PC-3 (cell line): ENCODE data around the gene ATP8A2.

ENCODE experiments used
- EZH2 ChIP-seq: fragments of 300-600 bp; sonication (generic); IDR thresholded peaks from one replicate; pipeline ENCODE4 v1.6.1; 2017; ENCODE audit warnings: antibody characterized with exemption, mild to moderate bottlenecking, low read length; ENCODE audit not compliant: unreplicated experiment
- EZH2phosphoT487 ChIP-seq: fragments of 300-600 bp; sonication (generic); IDR thresholded peaks from 2 replicates; pipeline ENCODE4 v1.6.1; 2018; ENCODE audit warnings: mild to moderate bottlenecking, antibody characterized with exemption, low read length, borderline replicate concordance
- TF ChIP-seq, protein P1 (sequence below): fragments of 300-600 bp; sonication (generic); conservative IDR thresholded peaks from 2 replicates; pipeline ENCODE4 v1.5.1; 2017; ENCODE audit warnings: antibody characterized with exemption, low read depth, mild to moderate bottlenecking, low read length

- TF ChIP-seq, protein P1, sequence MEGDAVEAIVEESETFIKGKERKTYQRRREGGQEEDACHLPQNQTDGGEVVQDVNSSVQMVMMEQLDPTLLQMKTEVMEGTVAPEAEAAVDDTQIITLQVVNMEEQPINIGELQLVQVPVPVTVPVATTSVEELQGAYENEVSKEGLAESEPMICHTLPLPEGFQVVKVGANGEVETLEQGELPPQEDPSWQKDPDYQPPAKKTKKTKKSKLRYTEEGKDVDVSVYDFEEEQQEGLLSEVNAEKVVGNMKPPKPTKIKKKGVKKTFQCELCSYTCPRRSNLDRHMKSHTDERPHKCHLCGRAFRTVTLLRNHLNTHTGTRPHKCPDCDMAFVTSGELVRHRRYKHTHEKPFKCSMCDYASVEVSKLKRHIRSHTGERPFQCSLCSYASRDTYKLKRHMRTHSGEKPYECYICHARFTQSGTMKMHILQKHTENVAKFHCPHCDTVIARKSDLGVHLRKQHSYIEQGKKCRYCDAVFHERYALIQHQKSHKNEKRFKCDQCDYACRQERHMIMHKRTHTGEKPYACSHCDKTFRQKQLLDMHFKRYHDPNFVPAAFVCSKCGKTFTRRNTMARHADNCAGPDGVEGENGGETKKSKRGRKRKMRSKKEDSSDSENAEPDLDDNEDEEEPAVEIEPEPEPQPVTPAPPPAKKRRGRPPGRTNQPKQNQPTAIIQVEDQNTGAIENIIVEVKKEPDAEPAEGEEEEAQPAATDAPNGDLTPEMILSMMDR = no peak
- no peak for TF ChIP-seq EZH2
- TF ChIP-seq EZH2phosphoT487 = no peak
Measured at GRCh38 chr13:25874907-25875306, 503.1 kb downstream of the ATP8A2 start.
